DMS 273 (cell line): ENCODE measurements around the gene ALOX12B.
"Not testable (repeated sequence)": the region's sequence is repeated elsewhere in the genome, so short reads cannot be mapped to it uniquely, and the experiment has no call there.

ENCODE experiments used
- DNase-seq: peaks from one replicate; lab custom pipeline; 2025; ENCODE audit not compliant: unreplicated experiment; lab: John Stamatoyannopoulos, UW

Gene ALOX12B

GRCh38 chr17:8119581-8120519, 32.3 kb upstream of the ALOX12B start:
- peak; percentile 94 for DNase-seq

- peak; percentile 92 for DNase-seq
Observed at GRCh38 chr17:8118769-8119580, 31.5 kb upstream of the ALOX12B start.

- peak; percentile 70 for DNase-seq
Observed at GRCh38 chr17:8117980-8118768, 30.7 kb upstream of the ALOX12B start, which contains the start of gene ALOXE3. Gene ALOXE3 (minus strand): TSS chr17:8118514. CDS start chr17:8117990, 524 bp downstream.

GRCh38 chr17:8117367-8117979, 30.0 kb upstream of the ALOX12B start:
- DNase-seq, result no peak

- DNase-seq, result no peak
Observed at GRCh38 chr17:8116776-8117175, 29.3 kb upstream of the ALOX12B start.

GRCh38 chr17:8110907-8111306, 23.4 kb upstream of the ALOX12B start:
- no peak for DNase-seq

- no peak for DNase-seq
Observed at GRCh38 chr17:8110456-8110804, 22.9 kb upstream of the ALOX12B start.

- DNase-seq, result peak; percentile 72
Observed at GRCh38 chr17:8109661-8110455, 22.3 kb upstream of the ALOX12B start.

- DNase-seq, result no peak
Observed at GRCh38 chr17:8108972-8109660, 21.6 kb upstream of the ALOX12B start.

- DNase-seq, result not testable (repeated sequence)
Observed at GRCh38 chr17:8106980-8107379, 19.5 kb upstream of the ALOX12B start.

GRCh38 chr17:8105957-8106398, 18.5 kb upstream of the ALOX12B start:
- no peak for DNase-seq

GRCh38 chr17:8104911-8105310, 17.4 kb upstream of the ALOX12B start:
- DNase-seq, result no peak

GRCh38 chr17:8103549-8103948, 16.0 kb upstream of the ALOX12B start:
- no peak for DNase-seq

GRCh38 chr17:8101721-8102120, 14.2 kb upstream of the ALOX12B start:
- no peak for DNase-seq

- no peak for DNase-seq
Observed at GRCh38 chr17:8100763-8101162, 13.2 kb upstream of the ALOX12B start.

- DNase-seq, result no peak
Observed at GRCh38 chr17:8100111-8100510, 12.6 kb upstream of the ALOX12B start.

GRCh38 chr17:8096541-8096940, 9.0 kb upstream of the ALOX12B start:
- DNase-seq, result no peak

GRCh38 chr17:8095361-8095760, 7.8 kb upstream of the ALOX12B start:
- DNase-seq, result no peak

GRCh38 chr17:8091033-8091687, 3.6 kb upstream of the ALOX12B start:
- no peak for DNase-seq
